Endothelial cell of umbilical vein (primary cell): ENCODE data around the gene MYMK.

ENCODE experiments used
- EZH2 ChIP-seq: IDR thresholded peaks from 2 replicates; pipeline ENCODE4 v1.6.1; 2012; ENCODE audit warnings: borderline replicate concordance, low read depth, mild to moderate bottlenecking, moderate library complexity, low read length, inconsistent platforms; ENCODE audit not compliant: severe bottlenecking
- GATA2 ChIP-seq: IDR thresholded peaks from 2 replicates; pipeline ENCODE4 v1.7.0; 2011; ENCODE audit warnings: low read depth, mild to moderate bottlenecking, moderate library complexity, mixed read lengths, low read length; ENCODE audit not compliant: insufficient read length, insufficient read depth
- POLR2A ChIP-seq: IDR thresholded peaks from 2 replicates; pipeline ENCODE4 v1.6.1; 2012; ENCODE audit warnings: low read depth, mild to moderate bottlenecking, control low read depth, low read length
- POLR2AphosphoS5 ChIP-seq: IDR thresholded peaks from 2 replicates; pipeline ENCODE4 v1.6.1; 2012; ENCODE audit warnings: low read depth, mild to moderate bottlenecking, control low read depth, low read length, moderate library complexity; ENCODE audit not compliant: insufficient read depth
- TF ChIP-seq, protein P1 (sequence below): IDR thresholded peaks from 2 replicates; pipeline ENCODE4 v1.6.1; 2011; ENCODE audit not compliant: insufficient read depth, insufficient read length
- TF ChIP-seq, protein P2 (sequence below), 2 donors: IDR thresholded peaks; 1 replicate in 1 of 2; 2 replicates in 1 of 2; pipeline ENCODE4 v1.5.1; 2011; ENCODE audit warnings: low read length in 2 of 2, mild to moderate bottlenecking in 2 of 2, moderate library complexity in 2 of 2, control low read depth in 1 of 2, inconsistent platforms in 1 of 2, low read depth in 1 of 2; ENCODE audit not compliant: insufficient read depth in 1 of 2; ENCODE audit errors: extremely low read depth in 1 of 2

- TF ChIP-seq, protein P1, sequence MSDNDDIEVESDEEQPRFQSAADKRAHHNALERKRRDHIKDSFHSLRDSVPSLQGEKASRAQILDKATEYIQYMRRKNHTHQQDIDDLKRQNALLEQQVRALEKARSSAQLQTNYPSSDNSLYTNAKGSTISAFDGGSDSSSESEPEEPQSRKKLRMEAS, result no peak
- TF ChIP-seq, protein P2, sequence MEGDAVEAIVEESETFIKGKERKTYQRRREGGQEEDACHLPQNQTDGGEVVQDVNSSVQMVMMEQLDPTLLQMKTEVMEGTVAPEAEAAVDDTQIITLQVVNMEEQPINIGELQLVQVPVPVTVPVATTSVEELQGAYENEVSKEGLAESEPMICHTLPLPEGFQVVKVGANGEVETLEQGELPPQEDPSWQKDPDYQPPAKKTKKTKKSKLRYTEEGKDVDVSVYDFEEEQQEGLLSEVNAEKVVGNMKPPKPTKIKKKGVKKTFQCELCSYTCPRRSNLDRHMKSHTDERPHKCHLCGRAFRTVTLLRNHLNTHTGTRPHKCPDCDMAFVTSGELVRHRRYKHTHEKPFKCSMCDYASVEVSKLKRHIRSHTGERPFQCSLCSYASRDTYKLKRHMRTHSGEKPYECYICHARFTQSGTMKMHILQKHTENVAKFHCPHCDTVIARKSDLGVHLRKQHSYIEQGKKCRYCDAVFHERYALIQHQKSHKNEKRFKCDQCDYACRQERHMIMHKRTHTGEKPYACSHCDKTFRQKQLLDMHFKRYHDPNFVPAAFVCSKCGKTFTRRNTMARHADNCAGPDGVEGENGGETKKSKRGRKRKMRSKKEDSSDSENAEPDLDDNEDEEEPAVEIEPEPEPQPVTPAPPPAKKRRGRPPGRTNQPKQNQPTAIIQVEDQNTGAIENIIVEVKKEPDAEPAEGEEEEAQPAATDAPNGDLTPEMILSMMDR (IDR thresholded peaks at IDR 0.05; ENCODE audit: extremely low read depth in 1 of 2, insufficient read depth in 1 of 2, low read depth in 1 of 2, low read length in 2 of 2), result no peak
- TF ChIP-seq EZH2, result no peak
- no peak for TF ChIP-seq POLR2A
- TF ChIP-seq POLR2AphosphoS5, result no peak
- TF ChIP-seq GATA2, result no peak
Observed at GRCh38 chr9:133491656-133491925, 33.2 kb downstream of the MYMK start.
